Mesenchymal stem cell (in vitro differentiated cells and primary cell): ENCODE measurements around the gene SCARB1.
"Not testable (repeated sequence)": the region's sequence is repeated elsewhere in the genome, so short reads cannot be mapped to it uniquely, and the experiment has no call there.

Source experiments
- DNase-seq: peaks from one replicate; pipeline ENCODE4 v3.0.0-alpha.2; 2013
- H2AFZ ChIP-seq: one replicate; pipeline ENCODE4 v1.6.1; 2013; ENCODE audit warnings: low read depth, mild to moderate bottlenecking, control low read depth, inconsistent platforms, low read length, moderate library complexity
- H2AK5ac ChIP-seq: 2 replicates; pipeline ENCODE4 v1.6.1; 2013; ENCODE audit warnings: low read length, moderate library complexity, mild to moderate bottlenecking, inconsistent platforms; ENCODE audit not compliant: severe bottlenecking
- H2BK120ac ChIP-seq: one replicate; pipeline ENCODE4 v1.6.1; 2013; ENCODE audit warnings: low read depth, mild to moderate bottlenecking, inconsistent platforms, low read length, moderate library complexity
- H2BK12ac ChIP-seq, 2 experiments: one replicate each; pipeline ENCODE4 v1.6.1; 2013; ENCODE audit warnings: inconsistent platforms in 2 of 2, low read length in 2 of 2, mild to moderate bottlenecking in 2 of 2, moderate library complexity in 2 of 2, control low read depth in 1 of 2
- H2BK15ac ChIP-seq: one replicate; pipeline ENCODE4 v1.6.1; 2013; ENCODE audit warnings: mild to moderate bottlenecking, low read depth, inconsistent platforms; ENCODE audit not compliant: poor library complexity, severe bottlenecking
- H2BK5ac ChIP-seq: 2 replicates; pipeline ENCODE4 v1.6.1; 2013; ENCODE audit warnings: low read depth, mild to moderate bottlenecking, low read length, control low read depth, inconsistent platforms; ENCODE audit not compliant: poor library complexity, severe bottlenecking
- H3K14ac ChIP-seq, 2 experiments: one replicate each; pipeline ENCODE4 v1.6.1; 2013; ENCODE audit warnings: inconsistent platforms in 2 of 2, low read length in 2 of 2, control low read depth in 1 of 2, mild to moderate bottlenecking in 1 of 2, moderate library complexity in 1 of 2
- H3K18ac ChIP-seq, 2 experiments: one replicate each; pipeline ENCODE4 v1.6.1; 2013; ENCODE audit warnings: inconsistent platforms in 2 of 2, low read length in 2 of 2, control low read depth in 1 of 2, low read depth in 1 of 2, mild to moderate bottlenecking in 1 of 2
- H3K23ac ChIP-seq, 2 experiments: one replicate each; pipeline ENCODE4 v1.6.1; 2013; ENCODE audit warnings: inconsistent platforms in 2 of 2, low read length in 2 of 2, mild to moderate bottlenecking in 2 of 2, moderate library complexity in 2 of 2, control low read depth in 1 of 2
- H3K27ac ChIP-seq: 2 replicates; pipeline ENCODE4 v1.5.1; 2013; ENCODE audit warnings: mild to moderate bottlenecking, moderate library complexity, low read length, control low read depth, inconsistent platforms; ENCODE audit not compliant: poor library complexity, severe bottlenecking
- H3K27me3 ChIP-seq, 2 experiments: 2 replicates each; pipeline versions ENCODE4 v1.6.1 to v1.7.0; 2013; ENCODE audit warnings: low read length in 2 of 2, mild to moderate bottlenecking in 2 of 2, moderate library complexity in 2 of 2, control low read depth in 1 of 2, inconsistent platforms in 1 of 2; ENCODE audit not compliant: control insufficient read depth in 1 of 2, insufficient read depth in 1 of 2
- H3K36me3 ChIP-seq, 2 experiments: 2 replicates each; pipeline versions ENCODE4 v1.6.1 to v1.7.0; 2013; ENCODE audit warnings: low read length in 2 of 2, control low read depth in 1 of 2, inconsistent platforms in 1 of 2, low read depth in 1 of 2, mild to moderate bottlenecking in 1 of 2; ENCODE audit not compliant: insufficient read depth in 2 of 2, control insufficient read depth in 1 of 2
- H3K4ac ChIP-seq, 2 experiments: one replicate each; pipeline ENCODE4 v1.6.1; 2013; ENCODE audit warnings: inconsistent platforms in 2 of 2, low read length in 2 of 2, mild to moderate bottlenecking in 2 of 2, moderate library complexity in 2 of 2, control low read depth in 1 of 2, low read depth in 1 of 2
- H3K4me1 ChIP-seq: 2 replicates; pipeline ENCODE4 v1.6.1; 2013; ENCODE audit warnings: low read depth, low read length, control low read depth; ENCODE audit not compliant: control insufficient read depth, insufficient read depth
- H3K4me2 ChIP-seq: 2 replicates; pipeline ENCODE4 v1.6.1; 2013; ENCODE audit warnings: low read length, mild to moderate bottlenecking, inconsistent platforms; ENCODE audit not compliant: poor library complexity, severe bottlenecking
- H3K4me3 ChIP-seq, 2 experiments: 2 replicates each; pipeline versions ENCODE4 v1.5.1 to v1.7.0; 2013; ENCODE audit warnings: low read length in 2 of 2, mild to moderate bottlenecking in 2 of 2, control low read depth in 1 of 2, low read depth in 1 of 2; ENCODE audit not compliant: insufficient read depth in 1 of 2
- H3K79me1 ChIP-seq: replicated peaks from 2 replicates; pipeline ENCODE4 v1.6.1; 2013; ENCODE audit warnings: mild to moderate bottlenecking, control low read depth, low read length, inconsistent platforms; ENCODE audit not compliant: poor library complexity, severe bottlenecking
- H3K9ac ChIP-seq: 2 replicates; pipeline ENCODE4 v1.7.0; 2013; ENCODE audit warnings: mild to moderate bottlenecking, low read length, moderate library complexity
- H3K9me3 ChIP-seq: 2 replicates; pipeline ENCODE4 v1.7.0; 2013; ENCODE audit warnings: mild to moderate bottlenecking, low read length; ENCODE audit not compliant: control insufficient read depth
- H4K8ac ChIP-seq: one replicate; pipeline ENCODE4 v1.6.1; 2013; ENCODE audit warnings: inconsistent platforms, mild to moderate bottlenecking, low read length, moderate library complexity
- H4K91ac ChIP-seq: one replicate; pipeline ENCODE4 v1.6.1; 2013; ENCODE audit warnings: mild to moderate bottlenecking, low read length, inconsistent platforms
- WGBS: methylation state at CpG from one replicate; pipeline ENCODE4 v1.1.7; 2013; ENCODE audit warnings: mixed read lengths; 5-methylcytosine and 5-hydroxymethylcytosine counted together

Gene SCARB1

GRCh38 chr12:124881123-124881522 lies 17.5 kb upstream of the SCARB1 start:
- no peaks in the 10 kb centered on the region for H3K36me3 ChIP-seq
- peaks cover 16% of the 10 kb centered on the region for H3K4me1 ChIP-seq
- no peak overlapping the region for H2BK120ac ChIP-seq
- H3K23ac ChIP-seq: no peak overlapping the region
- H3K4ac ChIP-seq: no peak overlapping the region
- H2BK15ac ChIP-seq: no peak overlapping the region
- no peak overlapping the region for H3K9ac ChIP-seq
- no peak overlapping the region for H2AFZ ChIP-seq
- H2BK12ac ChIP-seq: no peak overlapping the region
- H3K9me3 ChIP-seq: no peaks in the 10 kb centered on the region
- no peak overlapping the region for H4K8ac ChIP-seq
- no peaks in the 10 kb centered on the region for H3K79me1 ChIP-seq
- no peak overlapping the region for H3K27ac ChIP-seq
- no peak overlapping the region for H3K18ac ChIP-seq
- no peak overlapping the region for H3K4me3 ChIP-seq
- no peak overlapping the region for H3K4me2 ChIP-seq
- no peak overlapping the region for H2BK5ac ChIP-seq
- WGBS: 76% methylated on average over 10 of the region's 10 CpGs
- DNase-seq: no peak
- H4K91ac ChIP-seq: no peak overlapping the region
- H2AK5ac ChIP-seq: no peak overlapping the region
- H3K14ac ChIP-seq: no peak overlapping the region
- no peaks in the 10 kb centered on the region for H3K27me3 ChIP-seq

DNA sequence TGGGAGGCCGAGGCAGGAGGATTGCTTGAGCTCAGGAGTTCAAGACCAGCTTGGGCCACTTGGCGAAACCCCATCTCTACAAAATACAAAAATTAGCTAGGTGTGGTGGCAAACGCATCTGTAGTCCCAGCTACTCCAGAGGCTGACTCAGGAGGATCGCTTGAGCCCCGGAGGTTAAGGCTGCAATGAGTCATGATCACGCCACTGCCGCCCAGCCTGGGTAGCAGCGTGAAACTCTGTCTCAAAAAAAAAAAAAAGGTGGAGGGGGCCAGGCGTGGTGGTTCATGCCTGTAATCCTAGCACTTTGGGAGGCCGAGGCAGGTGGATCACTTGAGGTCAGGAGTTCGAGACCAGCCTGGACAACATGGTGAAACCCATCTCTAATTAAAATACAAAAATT lies 16.7 kb upstream of the SCARB1 start:
- not testable (repeated sequence) for H3K9me3 ChIP-seq, H3K4me3 ChIP-seq, H2BK12ac ChIP-seq, H3K4ac ChIP-seq, H4K91ac ChIP-seq, H2BK5ac ChIP-seq, H3K14ac ChIP-seq, H3K79me1 ChIP-seq, H2AK5ac ChIP-seq, H3K27me3 ChIP-seq, H3K36me3 ChIP-seq, H4K8ac ChIP-seq, H3K23ac ChIP-seq, H3K9ac ChIP-seq, H2BK15ac ChIP-seq, H2BK120ac ChIP-seq, H3K27ac ChIP-seq, H2AFZ ChIP-seq, H3K18ac ChIP-seq, H3K4me2 ChIP-seq
- DNase-seq: peak; percentile 17
- H3K4me1 ChIP-seq: peaks cover 16% of the 10 kb centered on the region
- 86% methylated on average over 11 of the region's 11 CpGs for WGBS

DNA sequence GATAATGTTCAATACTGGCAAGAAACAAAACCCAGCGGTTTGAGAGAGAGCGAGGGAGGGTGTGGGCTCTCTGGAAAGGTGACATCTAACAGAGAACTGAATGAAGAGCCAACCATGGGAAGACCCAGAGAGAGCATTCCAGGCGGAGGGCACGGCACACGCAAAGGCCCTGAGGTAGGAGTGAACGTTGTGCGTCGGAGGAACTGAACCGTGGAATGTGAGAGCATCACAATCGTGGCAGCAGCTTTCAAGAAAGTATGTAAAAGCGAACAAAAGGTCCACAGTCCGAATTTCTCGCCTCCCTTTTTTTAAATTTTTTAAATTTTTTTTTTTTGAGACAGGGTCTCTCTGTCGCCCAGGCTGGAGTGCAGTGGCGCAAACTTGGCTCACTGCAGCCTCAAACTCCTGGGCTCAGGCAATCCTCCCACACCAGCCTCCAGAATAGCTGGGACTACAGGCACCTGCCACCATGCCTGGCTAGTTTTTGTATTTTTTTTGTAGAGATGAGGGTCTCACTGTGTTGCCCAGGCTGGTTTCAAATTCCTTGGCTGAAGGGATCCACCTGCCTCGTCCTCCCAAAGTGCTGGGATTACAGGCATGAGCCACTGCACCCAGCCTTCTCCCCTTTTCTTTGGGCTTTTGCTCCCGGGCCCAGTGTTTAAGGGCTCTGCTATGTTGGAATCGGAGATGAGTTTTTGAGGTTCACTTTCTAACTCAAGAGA lies 15.3 kb upstream of the SCARB1 start:
- no peak overlapping the region for H3K23ac ChIP-seq
- no peak overlapping the region for H3K9ac ChIP-seq
- H3K4me2 ChIP-seq: no peak overlapping the region
- no peak overlapping the region for H2AFZ ChIP-seq
- H3K14ac ChIP-seq: no peak overlapping the region
- peaks cover 11% of the 10 kb centered on the region for H3K4me1 ChIP-seq
- no peak for DNase-seq
- no peak overlapping the region for H2BK12ac ChIP-seq
- no peak overlapping the region for H4K91ac ChIP-seq
- H4K8ac ChIP-seq: no peak overlapping the region
- H2BK5ac ChIP-seq: no peak overlapping the region
- no peak overlapping the region for H2BK15ac ChIP-seq
- H3K27ac ChIP-seq: no peak overlapping the region
- H3K79me1 ChIP-seq: no peaks in the 10 kb centered on the region
- H3K4ac ChIP-seq: no peak overlapping the region
- H3K9me3 ChIP-seq: no peaks in the 10 kb centered on the region
- whole genome bisulfite sequencing: 96% methylated on average over 17 of the region's 18 CpGs
- H2AK5ac ChIP-seq: no peak overlapping the region
- no peak overlapping the region for H3K18ac ChIP-seq
- H3K36me3 ChIP-seq: no peaks in the 10 kb centered on the region
- H2BK120ac ChIP-seq: no peak overlapping the region
- no peak overlapping the region for H3K4me3 ChIP-seq
- no peaks in the 10 kb centered on the region for H3K27me3 ChIP-seq

GRCh38 chr12:124877423-124877822 lies 13.8 kb upstream of the SCARB1 start:
- H2AFZ ChIP-seq: no peak overlapping the region
- no peak overlapping the region for H3K4ac ChIP-seq
- no peak overlapping the region for H3K4me3 ChIP-seq
- H2AK5ac ChIP-seq: no peak overlapping the region
- no peaks in the 10 kb centered on the region for H3K36me3 ChIP-seq
- no peak overlapping the region for H4K91ac ChIP-seq
- no peak overlapping the region for H2BK5ac ChIP-seq
- DNase-seq: no peak
- no peak overlapping the region for H3K9ac ChIP-seq
- H3K23ac ChIP-seq: no peak overlapping the region
- H3K18ac ChIP-seq: no peak overlapping the region
- no peak overlapping the region for H2BK15ac ChIP-seq
- 74% methylated on average over 3 of the region's 3 CpGs for WGBS
- no peaks in the 10 kb centered on the region for H3K9me3 ChIP-seq
- H4K8ac ChIP-seq: no peak overlapping the region
- H3K14ac ChIP-seq: no peak overlapping the region
- H2BK12ac ChIP-seq: no peak overlapping the region
- no peaks in the 10 kb centered on the region for H3K79me1 ChIP-seq
- peaks cover 11% of the 10 kb centered on the region for H3K4me1 ChIP-seq
- peak overlapping the region; percentile 4 for H3K4me2 ChIP-seq
- no peak overlapping the region for H3K27ac ChIP-seq
- H3K27me3 ChIP-seq: no peaks in the 10 kb centered on the region
- no peak overlapping the region for H2BK120ac ChIP-seq
